HG03159 (cell line): ENCODE results near the gene CCL27.
"Not testable (repeated sequence)": the region's sequence is repeated elsewhere in the genome, so short reads cannot be mapped to it uniquely, and the experiment has no call there.

Source experiments
- ATAC-seq: cut with Tn5 transposase; IDR thresholded peaks from one replicate; pipeline ENCODE4 v1.9.1; 2021; ENCODE audit warnings: mild to moderate bottlenecking, moderate library complexity; ENCODE audit not compliant: unreplicated experiment

Gene CCL27

DNA sequence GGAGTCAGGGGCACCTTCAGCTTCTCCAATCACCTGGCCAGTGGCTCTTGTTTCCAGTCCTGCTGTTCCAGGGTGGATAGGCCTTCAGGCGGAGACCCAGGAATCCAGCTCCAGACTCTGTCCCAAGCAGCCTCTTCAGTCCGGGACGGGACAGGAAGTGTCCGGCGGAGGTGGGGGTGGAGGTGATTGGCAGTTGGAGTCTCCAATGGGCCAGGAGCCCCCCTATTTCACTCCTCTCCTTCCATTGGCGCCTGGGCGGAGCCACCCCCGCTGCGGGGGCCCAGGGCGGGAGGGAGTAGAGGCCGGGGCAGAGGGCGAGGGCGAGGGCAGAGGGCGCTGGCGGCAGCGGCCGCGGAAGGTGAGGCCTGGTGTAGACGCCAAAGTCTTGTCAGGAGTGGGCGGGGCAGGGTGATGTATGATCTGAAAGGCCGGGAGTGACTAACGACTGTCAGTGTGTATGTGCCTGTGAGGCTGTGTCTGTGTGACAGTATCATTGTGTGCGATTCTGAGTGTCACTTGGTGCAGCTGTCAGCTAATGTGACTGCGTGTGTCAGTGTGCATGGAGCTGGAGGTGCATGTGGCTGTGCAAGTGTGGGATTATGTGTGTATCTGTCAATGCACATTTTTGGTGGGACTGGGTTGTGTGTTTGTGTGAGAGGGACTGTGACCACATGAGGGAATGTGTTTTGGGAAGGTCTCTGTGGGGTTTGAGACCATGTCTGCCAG lies 10.4 kb downstream of the CCL27 start, which contains the start of gene IL11RA:
Gene IL11RA, plus strand, starts transcription at position 310 of the 726 bp plus-strand sequence. CDS start 3,033 bp downstream, outside the sequence.
- ATAC-seq = no peak

DNA sequence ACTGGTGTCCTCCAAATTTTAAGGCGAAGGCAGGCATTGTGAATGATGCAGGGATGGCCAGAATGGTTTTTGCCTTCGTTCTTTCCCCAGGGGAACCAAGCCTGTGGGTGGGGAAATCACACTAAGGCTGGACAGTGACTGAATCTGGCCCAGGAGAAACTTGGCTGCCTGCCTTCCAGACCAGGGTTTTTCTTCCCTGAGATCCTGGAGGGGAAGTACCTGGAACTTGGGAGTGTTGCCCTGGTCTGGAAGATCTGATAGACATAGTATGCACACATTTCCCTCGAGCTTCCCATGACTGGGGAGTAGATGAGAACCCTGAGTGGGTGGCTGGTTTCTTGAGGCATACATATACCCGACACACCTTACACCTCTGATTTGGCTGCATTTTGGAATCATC lies 11.1 kb downstream of the CCL27 start:
- ATAC-seq = no peak

DNA sequence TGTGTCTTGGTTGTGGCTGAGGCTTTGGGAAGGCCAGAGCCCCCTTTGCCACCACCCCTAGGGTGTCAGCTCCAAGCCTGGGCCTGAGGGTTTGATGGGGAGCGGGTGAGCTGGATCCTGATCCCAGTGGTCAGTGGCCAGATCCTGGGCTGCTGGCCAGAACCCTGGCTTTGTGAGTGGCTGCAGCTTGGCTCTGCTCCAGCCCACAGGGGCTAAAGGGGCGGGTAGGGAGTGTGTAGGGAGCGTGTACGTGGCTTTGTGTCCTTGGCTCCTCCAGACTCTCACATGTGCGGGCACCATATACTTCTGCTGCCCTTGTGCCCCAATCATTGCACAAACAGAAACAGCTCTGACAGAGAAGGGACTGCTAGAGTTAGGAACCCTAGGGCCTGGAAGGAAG lies 11.6 kb downstream of the CCL27 start:
- no peak for ATAC-seq

DNA sequence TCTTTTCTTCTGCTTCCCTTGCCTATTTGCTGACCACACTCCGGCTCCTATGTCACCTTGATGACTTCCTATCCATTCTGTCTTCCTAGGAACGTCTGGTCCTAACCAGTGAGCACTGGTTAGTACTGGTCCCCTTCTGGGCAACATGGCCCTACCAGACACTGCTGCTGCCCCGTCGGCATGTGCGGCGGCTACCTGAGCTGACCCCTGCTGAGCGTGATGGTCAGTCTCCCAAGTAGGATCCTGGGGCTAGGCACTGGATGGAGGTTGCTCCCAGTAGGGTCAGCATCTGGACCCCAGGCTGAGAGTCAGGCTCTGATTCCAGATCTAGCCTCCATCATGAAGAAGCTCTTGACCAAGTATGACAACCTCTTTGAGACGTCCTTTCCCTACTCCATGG lies 13.8 kb downstream of the CCL27 start:
- no peak for ATAC-seq

DNA sequence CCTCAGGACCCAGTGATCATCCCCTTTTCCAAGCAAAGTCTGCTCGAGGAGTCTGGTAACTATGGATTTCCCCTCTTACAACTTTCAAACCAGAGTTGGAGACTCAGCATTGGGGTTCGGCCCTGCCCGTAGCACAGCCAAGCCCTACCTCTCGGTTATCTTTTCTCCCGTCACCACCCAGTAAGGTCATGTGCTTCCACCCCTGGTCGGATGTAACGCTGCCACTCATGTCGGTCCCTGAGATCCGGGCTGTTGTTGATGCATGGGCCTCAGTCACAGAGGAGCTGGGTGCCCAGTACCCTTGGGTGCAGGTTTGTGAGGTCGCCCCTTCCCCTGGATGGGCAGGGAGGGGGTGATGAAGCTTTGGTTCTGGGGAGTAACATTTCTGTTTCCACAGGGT lies 14.8 kb downstream of the CCL27 start:
- ATAC-seq = no peak

DNA sequence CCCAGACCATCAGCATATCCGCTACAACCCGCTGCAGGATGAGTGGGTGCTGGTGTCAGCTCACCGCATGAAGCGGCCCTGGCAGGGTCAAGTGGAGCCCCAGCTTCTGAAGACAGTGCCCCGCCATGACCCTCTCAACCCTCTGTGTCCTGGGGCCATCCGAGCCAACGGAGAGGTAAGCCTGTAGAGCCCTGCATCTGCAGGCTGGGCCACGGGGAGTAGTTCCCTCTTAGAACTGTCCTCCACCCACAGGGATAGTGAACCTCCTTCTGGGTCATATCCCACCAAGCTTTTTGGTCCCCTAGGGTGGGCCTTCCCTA lies 15.4 kb downstream of the CCL27 start:
- ATAC-seq = no peak

DNA sequence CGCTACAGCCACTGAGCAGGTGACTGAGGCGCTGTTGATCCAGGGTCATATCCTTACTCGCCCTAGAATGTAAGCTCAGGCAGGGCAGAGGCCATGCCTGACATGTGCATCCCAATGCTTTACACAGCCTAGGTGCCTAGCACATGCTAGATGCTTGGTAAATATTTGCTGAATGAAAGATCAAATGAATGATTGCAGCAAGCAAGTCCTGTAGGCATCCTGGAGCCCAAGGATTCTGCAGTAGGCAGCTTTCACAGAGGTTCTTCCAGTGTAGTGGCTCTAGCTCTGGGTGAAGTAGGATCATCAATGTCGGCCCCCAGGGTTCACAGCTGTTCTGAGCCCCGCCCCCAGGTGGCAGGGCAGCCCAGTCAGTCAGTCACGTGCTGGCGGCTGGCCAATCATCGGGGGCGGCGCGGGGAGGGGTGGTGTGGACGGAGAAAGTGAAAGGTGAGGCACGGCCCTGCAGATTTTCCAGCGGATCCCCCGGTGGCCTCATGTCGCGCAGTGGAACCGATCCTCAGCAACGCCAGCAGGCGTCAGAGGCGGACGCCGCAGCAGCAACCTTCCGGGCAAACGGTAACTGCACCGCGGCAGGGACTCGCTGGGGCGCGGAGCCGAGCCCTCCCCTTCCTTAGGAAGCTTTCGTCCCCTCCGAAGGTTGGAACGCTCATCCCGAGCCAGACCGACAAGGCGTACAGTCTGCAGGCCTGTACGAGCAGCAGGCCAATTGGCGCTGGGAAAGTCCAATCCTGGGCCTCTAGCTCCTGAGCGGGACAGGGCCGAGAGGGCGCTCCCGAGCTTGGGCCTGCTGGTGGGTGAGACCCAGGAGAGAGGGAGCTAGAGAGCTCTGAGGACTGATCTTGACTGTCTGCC lies 16.0 kb downstream of the CCL27 start, which contains the start of gene GALT:
Gene GALT, plus strand, starts transcription at position 465 of the 873 bp plus-strand sequence. Its CDS starts 30 bp downstream, at position 495.
- peak; percentile 79 for ATAC-seq

DNA sequence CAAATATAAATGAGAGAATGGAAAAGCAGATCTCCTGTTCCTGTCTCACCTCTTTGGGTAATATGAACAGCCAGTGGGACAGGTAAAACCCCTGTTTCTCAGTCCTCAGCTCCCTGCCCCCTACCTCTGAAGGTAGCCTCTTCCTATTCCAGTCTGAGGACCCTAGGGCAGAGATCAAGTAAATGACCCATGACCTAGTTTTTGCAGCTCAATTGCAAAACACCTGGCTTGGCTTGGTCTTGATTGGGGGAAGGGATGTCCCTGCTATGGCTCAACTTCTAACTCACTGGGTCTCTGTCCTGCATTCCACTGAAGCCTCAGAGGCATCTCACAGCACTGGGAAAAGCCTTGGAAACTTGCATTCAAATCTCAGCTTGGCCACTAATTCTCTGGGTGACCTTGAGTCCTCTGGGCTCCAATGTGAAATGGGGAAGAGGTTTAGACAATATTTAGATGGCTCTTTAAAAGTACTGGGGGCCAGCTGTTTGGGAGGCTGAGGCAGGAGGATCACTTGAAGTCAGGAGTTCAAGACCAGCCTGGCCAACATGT lies 17.6 kb downstream of the CCL27 start:
- ATAC-seq = no peak

DNA sequence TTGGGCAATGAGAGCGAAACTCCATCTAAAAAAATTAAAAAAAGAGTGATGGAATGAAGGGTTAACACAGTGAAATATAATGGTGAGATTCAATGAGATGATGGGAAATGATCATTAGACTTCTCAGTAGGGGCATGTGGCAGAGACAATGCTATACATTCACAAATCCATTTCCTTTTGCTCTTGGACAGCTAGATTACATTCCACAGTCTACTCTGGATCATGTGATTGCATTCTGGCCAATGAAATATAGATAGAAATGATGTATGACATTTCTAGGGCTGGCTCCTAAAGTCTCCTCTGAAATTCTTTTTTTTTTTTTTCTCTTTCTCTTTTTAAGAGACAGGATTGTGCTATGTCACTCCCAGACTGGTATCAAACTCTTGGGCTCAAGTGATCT lies 19.8 kb downstream of the CCL27 start:
- no peak for ATAC-seq

DNA sequence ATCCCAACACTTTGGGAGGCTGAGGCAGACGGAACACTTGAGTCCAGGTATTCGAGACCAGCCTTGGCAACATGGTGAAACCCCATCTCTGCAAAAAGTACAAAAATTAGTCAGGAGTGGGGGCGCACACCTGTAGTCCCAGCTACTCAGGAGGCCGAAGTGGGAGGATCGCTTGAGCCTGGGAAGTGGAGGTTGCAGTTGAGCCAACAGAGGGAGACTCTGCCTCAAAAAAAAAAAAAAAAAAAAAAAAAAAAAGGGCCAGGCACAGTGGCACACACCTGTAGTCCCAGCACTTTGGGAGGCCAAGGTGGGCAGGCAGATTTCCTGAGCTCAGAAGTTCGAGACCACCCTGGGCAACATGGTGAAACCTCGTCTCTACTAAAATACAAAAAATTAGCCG lies 23.1 kb downstream of the CCL27 start:
- not testable (repeated sequence) for ATAC-seq

DNA sequence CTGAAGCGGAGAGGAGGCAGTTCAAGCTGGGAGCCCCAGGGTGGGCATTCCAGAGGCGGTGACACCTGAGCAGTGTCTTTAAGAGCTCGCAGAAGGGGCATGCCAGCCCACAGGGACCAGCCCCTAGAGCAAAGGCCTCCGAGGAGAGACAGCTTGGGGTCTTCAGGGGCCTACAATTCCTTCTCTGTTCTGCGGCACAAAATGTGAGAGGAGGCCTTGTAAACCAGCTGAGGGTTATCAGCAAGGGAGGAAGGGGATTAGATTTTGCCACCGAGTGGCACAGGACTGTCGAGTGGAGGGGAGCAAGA lies 24.4 kb downstream of the CCL27 start:
- no peak for ATAC-seq

DNA sequence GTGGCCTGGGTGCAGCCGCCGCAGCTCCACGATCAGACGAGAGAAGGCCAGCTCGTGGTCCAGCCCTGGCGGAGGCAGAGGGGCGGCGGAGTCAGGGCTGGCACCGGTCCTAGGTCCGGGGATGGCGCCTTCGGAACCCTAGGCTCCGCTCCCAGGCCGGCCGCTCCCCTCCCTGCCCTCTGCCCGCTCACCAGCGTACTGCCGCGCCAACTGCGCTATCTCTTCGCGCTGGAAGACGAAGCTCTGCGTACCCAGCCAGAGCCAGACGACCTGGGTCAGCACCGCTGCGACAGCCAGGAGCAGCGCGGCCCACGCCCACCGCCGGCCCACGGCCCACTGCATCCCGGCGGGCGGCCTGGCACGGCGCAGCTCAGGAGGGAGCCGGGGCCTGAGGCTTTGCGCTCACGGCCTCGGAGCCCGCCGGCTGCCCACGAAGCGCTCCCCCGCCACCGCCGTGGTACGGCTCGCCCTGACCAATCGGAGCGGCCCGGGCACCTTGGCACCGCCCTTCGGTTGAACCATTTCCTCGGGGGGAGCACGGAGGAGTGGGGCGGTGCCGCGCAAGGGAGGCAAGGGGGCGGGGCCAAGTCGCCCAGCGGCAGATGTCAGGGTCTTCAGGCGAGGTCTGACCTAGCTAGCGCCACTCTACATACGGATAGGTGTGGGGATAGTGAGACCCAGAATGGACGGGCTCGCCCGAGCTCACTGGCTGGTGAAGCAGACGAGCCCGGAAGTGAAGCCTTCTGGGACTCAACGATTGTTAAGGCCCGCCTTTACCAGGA lies 24.9 kb downstream of the CCL27 start, which contains the start of gene SIGMAR1:
Gene SIGMAR1, minus strand, starts transcription at position 432 of the 782 bp plus-strand sequence. Its CDS starts 90 bp downstream, at position 342.
- ATAC-seq = peak; percentile 75

DNA sequence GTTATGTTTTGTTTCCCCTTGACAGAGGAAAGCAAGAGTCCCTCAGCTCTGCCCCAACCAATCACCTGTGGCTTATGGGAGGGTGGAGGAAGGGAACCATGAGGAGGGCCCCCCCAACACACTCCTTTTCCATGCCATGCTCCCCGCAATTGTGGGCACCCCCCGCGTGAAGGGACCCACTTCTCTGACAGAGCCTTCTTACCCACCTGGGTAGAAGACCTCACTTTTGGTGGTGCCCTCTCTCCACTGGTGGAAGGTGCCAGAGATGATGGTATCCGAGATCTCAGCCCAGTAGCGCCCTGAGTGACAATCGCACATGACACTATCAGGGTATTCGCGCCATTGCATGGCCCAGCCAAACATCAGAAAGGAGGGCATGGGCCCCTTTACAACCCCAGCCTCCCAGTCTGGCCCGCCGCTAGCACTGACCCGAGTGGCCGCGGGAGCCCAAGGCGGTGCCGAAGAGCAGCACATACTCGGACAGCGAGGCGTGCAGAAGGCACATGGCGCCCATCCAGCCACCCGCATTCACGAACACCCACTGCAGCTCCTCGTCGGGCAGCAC lies 25.6 kb downstream of the CCL27 start:
- no peak for ATAC-seq

DNA sequence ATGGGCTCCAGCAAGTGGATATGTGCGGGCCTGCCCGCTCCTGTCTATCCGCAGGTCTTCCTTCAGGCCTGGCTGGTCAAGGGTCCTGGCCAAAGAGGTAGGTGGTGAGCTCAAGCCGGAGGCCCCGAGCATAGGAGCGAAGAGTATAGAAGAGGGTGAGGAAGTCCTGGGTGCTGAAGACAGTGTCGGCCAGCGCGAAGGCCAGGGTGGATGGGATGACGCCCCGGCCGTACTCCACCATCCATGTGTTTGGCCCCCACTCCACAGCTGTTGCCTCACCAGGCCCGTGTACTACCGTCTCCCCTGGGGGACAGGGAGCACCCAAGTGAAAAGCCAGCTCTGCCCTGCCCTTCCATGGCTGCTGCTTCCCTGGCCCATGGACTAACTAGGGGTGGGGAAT lies 26.9 kb downstream of the CCL27 start:
- ATAC-seq = no peak

DNA sequence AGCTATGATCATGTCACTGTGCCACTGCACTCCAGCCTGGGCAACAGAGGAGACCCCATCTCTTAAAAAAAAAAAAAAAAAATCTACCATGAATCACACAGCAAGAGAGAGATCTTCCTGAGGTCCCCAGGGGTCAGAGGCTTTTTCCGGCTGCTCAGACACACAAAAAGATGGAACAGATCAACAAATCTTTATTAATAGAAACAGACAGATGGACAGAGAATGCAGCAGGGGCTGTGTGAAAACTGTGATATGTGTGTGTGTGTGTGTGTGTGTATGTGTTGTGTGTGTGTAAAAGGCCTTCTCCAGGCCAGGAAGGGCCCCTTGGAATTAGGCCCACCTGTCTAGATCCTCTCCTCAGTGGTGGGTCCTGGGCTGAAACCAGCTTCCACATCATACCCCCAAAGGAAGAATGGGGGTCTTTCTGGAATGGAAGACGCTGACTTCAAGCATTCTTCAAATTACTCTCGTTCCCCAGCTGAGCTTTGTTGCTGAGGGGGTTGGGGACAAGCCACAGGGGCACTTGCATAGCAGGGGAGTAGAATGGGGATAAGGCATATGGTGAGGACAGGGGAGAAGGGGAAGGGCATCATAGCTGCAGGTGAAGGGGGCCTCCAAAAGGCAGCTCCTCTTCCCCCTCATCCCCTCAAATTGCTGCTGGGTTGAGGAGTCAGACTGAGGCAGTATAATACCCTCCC lies 27.8 kb downstream of the CCL27 start:
- no peak for ATAC-seq

DNA sequence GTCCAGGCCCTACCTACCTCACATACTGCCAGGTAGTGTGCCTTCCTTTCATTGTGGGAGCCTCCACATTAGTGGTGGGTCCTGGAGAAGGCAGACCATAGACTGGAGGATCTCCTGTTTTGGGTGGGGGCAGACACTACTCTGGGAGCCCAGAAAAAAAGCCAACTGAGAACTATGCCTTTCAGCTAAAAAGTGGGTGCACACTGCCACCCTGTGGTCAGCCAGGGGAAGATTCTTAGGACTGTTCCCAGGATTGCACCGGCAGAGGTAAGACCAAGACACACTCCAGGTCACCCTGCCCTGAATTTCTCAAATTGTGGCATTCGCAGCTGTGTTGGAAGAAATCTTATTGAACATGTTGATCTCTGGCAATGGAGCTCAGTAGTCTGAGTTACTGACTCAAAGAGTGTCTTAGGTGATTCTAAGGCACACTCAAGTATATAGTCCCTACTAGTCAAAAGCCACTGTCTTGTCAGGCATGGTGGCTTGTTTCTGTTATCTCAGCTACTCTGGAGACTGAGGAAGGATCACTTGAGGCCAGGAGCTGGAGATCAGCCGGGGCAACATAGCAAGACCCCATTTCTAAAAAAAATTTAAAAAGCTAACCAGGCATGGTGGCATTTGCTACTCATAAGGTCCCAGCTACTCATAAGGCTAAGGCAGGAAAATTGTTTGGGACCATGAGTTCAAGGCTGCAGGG lies 28.5 kb downstream of the CCL27 start:
- ATAC-seq = no peak

DNA sequence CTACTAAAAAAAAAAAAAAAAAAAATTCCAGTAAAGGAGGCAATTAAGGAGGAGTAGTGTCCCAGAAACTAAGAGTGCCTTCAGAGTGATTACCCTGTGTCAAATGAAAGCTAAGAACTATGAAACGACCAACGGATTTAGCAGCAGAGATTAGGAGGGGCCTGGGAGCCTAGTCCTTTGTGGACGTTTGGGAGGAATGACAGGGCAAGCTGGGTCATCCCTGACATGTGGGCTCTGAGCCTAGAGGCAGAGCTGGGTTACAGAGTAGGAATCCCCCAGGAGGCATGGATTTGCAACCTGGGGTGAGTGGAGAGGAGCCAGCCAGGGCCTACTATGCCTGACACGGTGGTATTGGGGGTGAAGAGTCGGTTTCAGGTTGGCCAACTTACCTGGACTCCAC lies 29.3 kb downstream of the CCL27 start:
- ATAC-seq = no peak

DNA sequence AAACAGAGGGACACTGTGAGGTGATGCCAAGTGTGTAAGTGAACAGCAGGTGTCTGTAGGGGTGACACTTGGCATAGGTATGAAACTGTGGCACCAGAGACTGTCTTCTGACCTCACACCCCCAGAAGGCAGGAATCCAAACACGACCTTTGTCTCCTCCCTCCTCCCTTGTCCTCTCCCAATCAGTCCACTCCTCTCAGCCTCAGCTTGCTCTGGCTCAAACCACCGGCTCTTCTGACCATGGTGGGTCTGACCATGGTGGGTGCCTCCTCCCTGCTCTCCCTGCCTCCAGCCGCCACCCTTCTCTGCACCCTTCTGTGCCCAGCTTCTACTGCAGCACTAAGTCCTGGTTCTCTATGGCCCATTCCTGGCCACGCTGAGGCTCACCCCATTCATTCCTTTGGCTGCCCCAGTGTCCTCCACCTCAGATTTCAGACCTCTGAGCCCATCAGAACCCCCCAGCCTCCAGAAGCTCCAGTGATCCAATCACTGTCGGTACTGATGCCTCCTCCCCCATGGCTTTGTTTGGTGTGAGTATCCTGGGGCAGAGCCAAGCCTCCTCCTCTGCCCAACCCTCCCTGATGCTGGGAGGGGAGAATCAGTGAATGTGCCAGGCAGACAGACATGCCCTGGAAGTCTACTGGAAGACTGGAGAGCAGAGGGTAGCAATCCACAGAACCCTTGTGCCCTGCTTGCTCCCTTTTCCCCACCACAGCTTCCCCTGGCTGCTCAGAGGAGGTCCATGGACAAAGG lies 31.9 kb downstream of the CCL27 start:
- no peak for ATAC-seq

DNA sequence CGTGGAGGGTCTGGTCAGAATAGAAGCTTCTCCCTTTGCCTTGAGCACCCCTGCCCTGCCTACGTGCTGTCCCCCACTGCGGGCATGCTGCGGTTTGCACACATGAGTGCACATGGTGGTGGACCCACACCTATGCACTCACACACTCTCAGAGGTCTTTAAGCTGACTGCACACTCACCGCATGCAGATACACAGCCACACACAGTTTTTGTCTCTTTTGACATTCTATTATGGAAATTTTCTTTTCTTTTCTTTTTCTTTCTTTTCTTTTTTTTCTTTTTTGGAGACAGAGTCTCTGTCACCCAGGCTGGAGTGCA lies 33.0 kb downstream of the CCL27 start:
- no peak for ATAC-seq
